Measurements from ENCODE around the gene FBXO41. TPM values are rescaled to one million over a fixed set of nuclear protein-coding genes. Genes with fewer than 3 reads are reported as not detected.
"Not testable (repeated sequence)": the region's sequence is repeated elsewhere in the genome, so short reads cannot be mapped to it uniquely, and the experiment has no call there.

Gene FBXO41
- total and polyA plus RNA-seq, 10 of the 15 experiments (the other 5 are each of a cell fraction or from before 2014, with no cell fraction given): 1.9 to 38.9 (median 11.3) TPM

DNA sequence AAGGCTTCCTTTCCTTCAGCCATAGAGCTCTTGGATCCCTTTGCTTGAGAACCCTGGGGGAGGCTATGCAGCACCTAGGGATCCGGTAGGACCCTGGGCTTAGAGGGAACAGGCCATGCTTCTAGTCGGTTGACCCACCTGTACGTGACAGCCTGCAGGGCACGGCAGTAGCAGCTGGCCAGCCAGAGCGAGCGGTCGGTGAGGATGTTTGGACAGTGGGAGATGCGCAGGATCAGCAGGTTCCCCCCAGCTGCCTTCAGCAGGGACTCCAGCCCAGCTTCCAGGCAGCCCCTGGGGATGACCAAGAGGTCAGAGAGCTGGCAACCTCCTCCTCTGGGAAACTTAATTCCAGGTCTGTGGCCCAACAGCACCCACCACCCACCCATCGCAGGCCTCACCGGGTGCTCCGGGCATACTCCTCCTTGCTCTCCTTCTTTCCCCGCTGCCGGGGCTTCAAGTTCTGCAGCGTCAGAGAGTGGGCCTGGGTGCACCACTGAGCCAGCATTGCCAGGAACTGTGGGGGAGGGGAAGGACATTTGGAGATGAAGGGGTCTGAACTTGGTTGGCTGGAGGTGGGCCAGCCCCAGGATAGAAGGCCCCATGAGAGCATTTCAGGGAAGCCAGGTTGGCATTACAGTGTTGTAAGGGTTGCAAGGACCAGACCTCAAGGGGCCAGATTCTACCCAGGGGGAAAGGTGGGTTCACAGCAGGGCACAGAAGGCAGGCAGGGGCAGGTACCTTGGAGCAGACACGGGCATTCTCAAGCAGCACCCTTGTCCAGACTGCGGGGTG, 20.5 kb downstream of the FBXO41 start:
- Histone ChIP-seq H3K27me3 (replicated peaks in 1 of 2; ENCODE audit: control insufficient read depth in 2 of 2, insufficient read depth in 2 of 2, low read length in 1 of 2) (no peaks in the 10 kb centered on the region), H3K27ac (ENCODE audit: control insufficient read depth, insufficient read depth) (no peak overlapping the region), H3K79me2 (ENCODE audit: control insufficient read depth, insufficient read depth, low read length) (no peaks in the 10 kb centered on the region; the same call in 1 of the 2 replicates), H4K20me1 (ENCODE audit: control insufficient read depth, insufficient read depth) (no peaks in the 10 kb centered on the region; the same call in 1 of the 2 replicates), H3K4me3 (no peak overlapping the region), H2AFZ (ENCODE audit: control insufficient read depth, low read depth, low read length) (no peak overlapping the region), H3K4me1 (ENCODE audit: control insufficient read depth, insufficient read depth, low read length) (no peaks in the 10 kb centered on the region), H3K4me2 (ENCODE audit: control insufficient read depth, insufficient read depth) (no peak overlapping the region), H3K36me3 (ENCODE audit: control insufficient read depth in 2 of 2, insufficient read depth in 2 of 2, low read length in 1 of 2) (peaks cover 14 to 19% of the 10 kb centered on the region in 2 experiments; a peak in 3 of 4 replicates), H3K9ac (ENCODE audit: control insufficient read depth, insufficient read depth, low read length) (no peak overlapping the region), H3K9me3 (replicated peaks; ENCODE audit: control insufficient read depth, insufficient read depth, low read length) (no peaks in the 10 kb centered on the region)
- ChIA-PET CTCF (interaction anchor here (0.6 to 1.4 kb wide), 2 partner anchors 16 to 51 kb away, joined by 5 to 6 read pairs; no protein-coding TSS in a partner anchor), SMC1A (ENCODE audit: uncharacterized antibody, unreplicated experiment) (no interaction called here), POLR2A (no interaction called here), RAD21 (ENCODE audit: unreplicated experiment) (no interaction called here)
- TF ChIP-seq NR2C1 (IDR thresholded peaks at IDR 0.05): no peak
- TF ChIP-seq, protein P1, sequence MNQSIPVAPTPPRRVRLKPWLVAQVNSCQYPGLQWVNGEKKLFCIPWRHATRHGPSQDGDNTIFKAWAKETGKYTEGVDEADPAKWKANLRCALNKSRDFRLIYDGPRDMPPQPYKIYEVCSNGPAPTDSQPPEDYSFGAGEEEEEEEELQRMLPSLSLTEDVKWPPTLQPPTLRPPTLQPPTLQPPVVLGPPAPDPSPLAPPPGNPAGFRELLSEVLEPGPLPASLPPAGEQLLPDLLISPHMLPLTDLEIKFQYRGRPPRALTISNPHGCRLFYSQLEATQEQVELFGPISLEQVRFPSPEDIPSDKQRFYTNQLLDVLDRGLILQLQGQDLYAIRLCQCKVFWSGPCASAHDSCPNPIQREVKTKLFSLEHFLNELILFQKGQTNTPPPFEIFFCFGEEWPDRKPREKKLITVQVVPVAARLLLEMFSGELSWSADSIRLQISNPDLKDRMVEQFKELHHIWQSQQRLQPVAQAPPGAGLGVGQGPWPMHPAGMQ (IDR thresholded peaks at IDR 0.05; ENCODE audit: borderline replicate concordance): no peak
- TF ChIP-seq, protein P2, sequence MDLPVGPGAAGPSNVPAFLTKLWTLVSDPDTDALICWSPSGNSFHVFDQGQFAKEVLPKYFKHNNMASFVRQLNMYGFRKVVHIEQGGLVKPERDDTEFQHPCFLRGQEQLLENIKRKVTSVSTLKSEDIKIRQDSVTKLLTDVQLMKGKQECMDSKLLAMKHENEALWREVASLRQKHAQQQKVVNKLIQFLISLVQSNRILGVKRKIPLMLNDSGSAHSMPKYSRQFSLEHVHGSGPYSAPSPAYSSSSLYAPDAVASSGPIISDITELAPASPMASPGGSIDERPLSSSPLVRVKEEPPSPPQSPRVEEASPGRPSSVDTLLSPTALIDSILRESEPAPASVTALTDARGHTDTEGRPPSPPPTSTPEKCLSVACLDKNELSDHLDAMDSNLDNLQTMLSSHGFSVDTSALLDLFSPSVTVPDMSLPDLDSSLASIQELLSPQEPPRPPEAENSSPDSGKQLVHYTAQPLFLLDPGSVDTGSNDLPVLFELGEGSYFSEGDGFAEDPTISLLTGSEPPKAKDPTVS (IDR thresholded peaks at IDR 0.05; ENCODE audit: low read depth, low read length): no peak
- no peak for FAIRE-seq
- in situ Hi-C loops (cut with MboI): no loop called here
- BruUV-seq (replicated peaks): no TSS peak
- ATAC-seq: no peak
- no peak for DNase-seq (ENCODE audit: low read depth, low spot score)
- WGBS (ENCODE audit: insufficient coverage, insufficient replicate concordance, low lambda C conversion rate, missing lambda C conversion rate): 95% methylated on average over 15 of the region's 16 CpGs
- intact Hi-C loops (cut with micrococcal nuclease; ENCODE audit: unreplicated experiment): no loop called here

DNA sequence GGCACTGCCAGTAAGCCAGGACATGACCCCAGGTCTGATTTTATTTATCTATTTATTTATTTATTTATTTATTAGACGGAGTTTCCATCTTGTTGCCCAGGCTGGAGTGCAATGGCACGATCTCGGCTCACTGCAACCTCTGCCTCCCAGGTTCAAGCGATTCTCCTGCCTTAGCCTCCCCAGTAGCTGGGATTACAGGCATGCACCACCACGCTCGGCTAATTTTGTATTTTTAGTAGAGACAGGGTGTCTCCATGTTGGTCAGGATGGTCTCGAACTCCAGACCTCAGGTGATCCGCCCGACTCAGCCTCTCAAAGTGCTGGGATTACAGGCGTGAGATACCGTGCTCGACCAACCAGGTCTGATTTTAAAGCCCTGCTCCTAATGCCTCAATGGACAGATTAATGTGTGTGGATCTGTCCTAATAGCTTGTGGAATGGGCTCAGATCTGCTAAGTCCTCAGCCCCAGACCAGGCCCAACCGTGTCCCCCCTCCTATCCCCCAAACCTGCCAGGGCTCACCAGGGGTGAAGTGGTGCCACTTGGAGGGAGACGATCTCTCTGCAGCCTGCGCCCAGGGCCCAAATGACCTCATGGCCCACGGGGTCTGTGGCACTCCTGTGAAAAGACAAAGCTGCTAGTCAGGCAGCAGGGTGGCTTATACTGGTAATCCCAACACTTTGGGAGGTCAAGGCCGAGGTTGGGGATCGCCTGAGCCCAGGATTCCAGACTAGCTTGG, 21.4 kb downstream of the FBXO41 start:
- intact Hi-C loops (cut with micrococcal nuclease; ENCODE audit: unreplicated experiment): not testable (repeated sequence)

More for the DNA sequence above, 21.4 kb downstream of the FBXO41 start:
- H3K27ac ChIP-seq (ENCODE audit: control insufficient read depth, insufficient read depth); H3K4me3 ChIP-seq; ATAC-seq; H3K27me3 ChIP-seq (replicated peaks in 1 of 2; ENCODE audit: control insufficient read depth in 2 of 2, insufficient read depth in 2 of 2, low read length in 1 of 2); SMC1A ChIA-PET (ENCODE audit: uncharacterized antibody, unreplicated experiment); H3K79me2 ChIP-seq (ENCODE audit: control insufficient read depth, insufficient read depth, low read length); H3K9me3 ChIP-seq (replicated peaks; ENCODE audit: control insufficient read depth, insufficient read depth, low read length); in situ Hi-C loops (cut with MboI); BruUV-seq (replicated peaks); H3K9ac ChIP-seq (ENCODE audit: control insufficient read depth, insufficient read depth, low read length); H4K20me1 ChIP-seq (ENCODE audit: control insufficient read depth, insufficient read depth); H3K4me2 ChIP-seq (ENCODE audit: control insufficient read depth, insufficient read depth); H3K4me1 ChIP-seq (ENCODE audit: control insufficient read depth, insufficient read depth, low read length); DNase-seq (ENCODE audit: low read depth, low spot score); RAD21 ChIA-PET (ENCODE audit: unreplicated experiment); H2AFZ ChIP-seq (ENCODE audit: control insufficient read depth, low read depth, low read length); FAIRE-seq: not testable (repeated sequence)
- WGBS (ENCODE audit: insufficient coverage, insufficient replicate concordance, low lambda C conversion rate, missing lambda C conversion rate): 93% methylated on average over 17 of the region's 18 CpGs
- ChIA-PET CTCF (interaction anchor here (0.6 to 1.4 kb wide), 2 partner anchors 17 to 50 kb away, joined by 5 to 6 read pairs; no protein-coding TSS in a partner anchor), POLR2A (interaction anchor here (0.5 kb wide), 1 partner anchor 27 kb away, joined by 4 read pairs; no protein-coding TSS in a partner anchor)
- H3K36me3 ChIP-seq (ENCODE audit: control insufficient read depth in 2 of 2, insufficient read depth in 2 of 2, low read length in 1 of 2): peaks cover 14 to 22% of the 10 kb centered on the region in 2 experiments; a peak in 3 of 4 replicates

All from GM12878 (cell line).